GM18519 (cell line): Measurements from ENCODE around the gene XCL2.

Source experiments
- ATAC-seq: cut with Tn5 transposase; IDR thresholded peaks from one replicate; pipeline ENCODE4 v1.9.1; 2021; ENCODE audit warnings: mild to moderate bottlenecking, moderate library complexity; ENCODE audit not compliant: unreplicated experiment, low FRiP score

The XCL2 gene

DNA sequence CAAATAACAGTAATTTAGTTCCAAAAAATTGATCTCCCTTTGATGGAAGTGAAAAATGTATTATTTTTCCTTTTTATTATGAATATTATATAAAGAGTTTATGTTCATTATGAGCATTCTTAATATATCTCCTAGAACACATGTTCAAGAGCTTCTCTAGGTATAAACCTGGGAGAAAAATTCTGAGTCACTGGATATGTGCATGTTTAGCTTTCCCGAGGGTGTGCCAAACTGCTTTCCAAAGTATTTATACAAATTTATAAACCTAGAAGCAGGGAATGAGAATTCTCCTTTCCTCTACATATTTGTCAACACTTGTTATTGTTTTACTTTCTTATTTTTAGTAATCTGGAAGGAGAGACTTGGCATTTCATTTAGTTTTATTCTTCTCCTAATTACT, 25.0 kb downstream of the XCL2 start:
- ATAC-seq: no peak

DNA sequence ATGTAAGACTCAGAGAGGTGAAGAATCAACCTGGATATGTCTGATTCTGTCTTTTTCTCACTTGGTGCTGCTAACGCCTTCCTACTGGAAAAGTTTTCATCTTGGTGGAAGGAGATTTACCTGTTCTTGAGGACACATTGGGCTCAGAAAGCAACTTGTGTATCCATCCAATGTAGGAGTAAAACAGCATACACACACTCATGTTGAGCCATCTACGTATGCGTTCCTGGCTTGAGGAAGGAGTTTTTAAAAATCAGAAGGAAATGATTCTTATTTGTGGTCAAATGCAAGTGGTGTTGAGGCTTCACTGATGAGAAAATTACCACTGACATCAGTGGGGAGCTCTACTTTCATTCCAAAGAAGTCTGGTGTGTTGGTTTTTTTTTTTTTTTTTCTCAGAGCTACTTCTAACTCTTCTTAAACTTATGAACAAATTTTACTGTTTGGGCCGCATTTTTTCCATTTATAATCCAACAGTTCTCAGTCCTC, 25.6 kb downstream of the XCL2 start:
- no peak for ATAC-seq

DNA sequence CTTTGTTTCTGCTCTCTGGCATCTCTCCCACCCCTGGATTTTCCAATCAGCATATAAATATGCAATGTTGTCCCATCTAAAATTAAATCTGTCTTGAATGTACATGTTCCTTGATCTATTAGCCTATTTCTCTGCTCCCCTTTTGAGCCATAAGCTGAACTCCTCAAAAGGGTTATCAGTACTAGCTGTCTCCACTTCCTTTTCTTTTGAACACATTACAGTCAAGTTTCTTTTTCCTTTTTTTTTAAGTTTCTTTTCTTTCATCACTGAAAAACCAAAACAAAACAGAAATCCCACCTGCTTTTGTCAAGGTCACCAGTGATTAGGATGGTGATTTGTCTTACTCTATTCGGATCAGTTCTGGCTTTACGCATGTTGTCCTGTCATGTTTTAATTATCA, 29.3 kb downstream of the XCL2 start:
- ATAC-seq: no peak

DNA sequence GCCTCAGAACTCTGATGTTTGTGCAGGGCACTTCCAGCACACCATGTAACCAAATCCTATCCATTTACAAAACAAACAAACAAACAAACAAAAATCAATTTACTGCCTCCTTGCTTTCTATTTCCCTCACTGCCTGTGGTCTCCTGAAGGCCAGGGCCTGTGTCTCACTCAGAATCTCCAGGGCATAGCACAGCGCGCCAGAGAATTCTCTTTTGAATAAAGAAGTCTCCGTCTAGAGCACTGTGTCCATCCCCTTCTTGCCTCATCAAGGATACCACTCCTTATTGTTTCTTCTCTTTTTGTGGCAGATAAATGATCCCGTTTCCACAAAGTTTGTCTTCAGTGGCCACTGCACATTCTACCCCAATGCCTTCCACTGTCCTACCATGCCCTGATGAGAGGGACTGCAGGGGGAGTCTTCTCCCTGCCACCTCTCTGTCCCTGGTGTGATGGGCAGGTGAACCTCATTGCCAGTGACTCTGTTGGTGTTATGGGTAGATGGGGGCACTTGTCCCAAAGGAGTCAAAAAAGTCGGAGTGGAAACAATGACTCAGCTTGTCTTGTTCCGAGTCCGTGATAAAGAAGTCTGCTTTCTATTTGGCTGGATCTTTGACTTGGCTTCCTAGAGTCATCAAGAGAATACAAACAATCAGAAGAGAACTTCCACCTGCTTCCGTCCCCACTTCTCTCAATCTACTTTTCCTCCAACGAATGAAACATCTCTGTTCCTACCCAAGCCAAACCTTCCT, 30.0 kb downstream of the XCL2 start:
- ATAC-seq: no peak

DNA sequence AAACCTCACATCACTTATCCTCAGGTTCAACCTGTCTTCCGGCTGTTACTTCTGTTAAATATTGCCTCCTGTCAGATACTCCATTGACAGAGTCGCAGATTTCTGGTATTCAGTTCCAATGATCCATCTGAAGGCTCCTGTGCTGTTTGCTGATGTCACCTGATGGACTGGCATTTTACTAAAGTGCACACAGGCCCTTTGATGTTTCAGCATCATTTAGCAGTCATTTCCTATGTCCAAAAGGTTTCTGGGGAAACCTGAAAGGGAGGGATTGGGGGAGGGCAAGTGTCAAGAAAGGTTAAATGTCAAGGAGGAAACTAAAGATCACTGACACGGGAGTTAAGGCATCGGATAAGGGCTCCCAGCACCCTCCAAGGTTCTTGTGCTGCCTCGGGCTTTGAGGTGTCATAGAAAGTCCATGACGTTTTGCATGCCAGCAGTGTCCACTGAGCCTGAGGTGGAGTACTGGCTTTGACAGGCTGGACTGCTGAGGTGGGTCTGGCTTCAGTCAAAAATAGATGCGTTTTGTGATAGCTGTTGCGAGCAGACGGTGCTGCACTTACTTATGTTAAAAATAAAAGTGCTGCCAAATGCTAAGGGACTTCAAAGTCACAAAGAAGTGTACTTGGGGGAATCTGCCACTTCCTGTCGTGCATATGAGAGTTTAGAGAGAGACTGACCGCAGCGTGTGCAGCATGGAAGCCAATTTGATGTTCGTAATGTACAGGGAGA, 30.8 kb downstream of the XCL2 start:
- no peak for ATAC-seq

DNA sequence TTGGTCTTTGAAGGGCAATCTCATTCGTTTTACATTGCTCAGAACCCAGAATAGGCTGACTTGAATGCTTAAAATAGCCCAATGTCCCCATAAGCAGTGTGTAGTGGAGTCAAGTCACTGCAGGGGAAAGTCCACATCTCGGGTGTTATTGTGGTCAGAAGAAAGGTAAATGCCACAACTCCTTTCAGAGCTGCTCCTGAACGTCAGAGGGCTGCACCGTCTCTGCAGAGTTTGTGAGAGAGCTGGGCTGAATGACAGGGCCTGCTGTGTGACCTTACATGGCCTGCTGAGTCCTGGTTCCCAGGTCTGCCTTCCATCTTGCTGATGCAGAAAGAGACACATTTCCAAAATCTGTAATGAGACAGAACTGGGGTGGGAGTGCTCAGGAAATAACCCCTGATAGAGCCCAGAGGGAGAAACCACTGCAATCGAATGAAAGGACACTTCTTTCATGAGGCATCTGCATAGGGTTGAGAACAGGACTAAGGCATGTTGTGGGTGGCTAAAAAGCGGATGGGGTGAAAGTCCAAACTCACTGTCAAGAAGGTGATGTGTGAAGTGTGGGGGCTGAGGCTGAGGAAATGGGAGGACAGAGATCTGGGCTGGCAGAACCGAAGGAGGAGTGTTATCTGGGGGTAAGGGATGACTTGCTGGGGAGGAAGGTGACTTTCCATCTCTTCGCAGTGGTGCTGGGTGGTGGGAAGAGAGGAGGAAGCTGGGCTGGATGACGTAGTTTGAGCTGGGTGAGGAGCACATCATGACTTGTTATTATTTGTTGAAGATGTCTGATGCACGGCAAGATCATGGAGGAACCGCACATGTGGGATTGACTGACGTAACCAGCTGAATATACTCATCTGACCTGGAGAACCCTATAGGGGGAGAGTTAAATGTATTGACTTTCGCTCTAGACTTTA, 33.7 kb downstream of the XCL2 start:
- peak; percentile 58 for ATAC-seq

DNA sequence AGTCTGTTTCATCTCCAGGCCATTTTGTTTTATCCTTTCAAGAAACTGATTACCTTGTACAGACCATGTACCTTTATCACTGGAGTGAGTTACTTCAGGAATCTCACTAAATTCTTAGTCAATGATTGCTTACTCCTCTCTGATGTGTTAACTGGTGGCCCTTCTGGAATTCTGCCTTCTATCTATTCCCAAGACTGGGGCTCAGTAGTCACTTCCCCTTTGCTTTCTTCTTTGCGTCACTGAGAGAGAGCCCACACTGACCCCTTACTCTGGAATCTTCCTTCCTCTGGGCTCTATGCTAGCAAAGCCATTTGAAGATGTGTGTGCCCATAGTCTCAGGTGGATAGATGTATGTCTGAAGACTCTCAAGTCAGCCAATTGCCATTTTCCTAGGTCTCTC, 34.6 kb downstream of the XCL2 start:
- ATAC-seq: no peak

DNA sequence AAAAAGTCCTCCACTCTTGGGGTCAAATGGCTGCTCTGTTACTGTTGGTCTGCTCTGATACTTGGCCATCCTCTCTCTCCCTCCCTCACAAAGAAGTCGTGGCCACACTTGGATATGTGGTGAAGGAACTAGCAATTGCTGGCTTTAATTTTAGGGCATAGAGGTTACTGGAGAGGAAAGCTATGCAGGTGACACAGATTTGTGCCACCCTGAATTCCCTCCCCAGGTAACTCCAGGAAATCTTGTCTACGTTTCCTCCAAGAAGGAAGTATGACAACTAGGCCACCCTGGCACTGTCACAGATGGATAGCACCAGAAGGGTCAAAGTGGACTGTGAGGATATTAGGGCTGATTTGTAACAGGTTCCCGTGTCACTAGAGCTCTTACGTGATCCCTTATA, 36.0 kb downstream of the XCL2 start:
- no peak for ATAC-seq

DNA sequence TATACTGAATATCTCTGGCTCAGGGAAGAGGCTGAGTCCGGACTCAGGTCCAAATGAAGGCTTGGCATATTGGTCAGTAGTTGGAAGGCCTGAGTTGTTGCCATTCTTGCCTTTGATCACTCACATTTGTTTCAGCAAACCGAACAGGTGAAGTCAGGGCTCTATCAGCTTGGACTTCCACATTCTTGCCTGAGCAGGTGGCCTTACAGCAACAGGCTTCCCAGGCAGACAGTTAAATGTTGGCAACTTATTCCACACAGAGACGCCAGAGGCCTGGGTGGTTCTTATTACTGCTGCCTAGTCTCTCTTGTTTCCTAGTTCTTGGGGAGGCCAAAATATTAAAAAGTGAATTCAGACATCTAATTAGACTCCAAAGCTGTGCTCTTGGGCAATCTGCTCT, 36.6 kb downstream of the XCL2 start:
- no peak for ATAC-seq

DNA sequence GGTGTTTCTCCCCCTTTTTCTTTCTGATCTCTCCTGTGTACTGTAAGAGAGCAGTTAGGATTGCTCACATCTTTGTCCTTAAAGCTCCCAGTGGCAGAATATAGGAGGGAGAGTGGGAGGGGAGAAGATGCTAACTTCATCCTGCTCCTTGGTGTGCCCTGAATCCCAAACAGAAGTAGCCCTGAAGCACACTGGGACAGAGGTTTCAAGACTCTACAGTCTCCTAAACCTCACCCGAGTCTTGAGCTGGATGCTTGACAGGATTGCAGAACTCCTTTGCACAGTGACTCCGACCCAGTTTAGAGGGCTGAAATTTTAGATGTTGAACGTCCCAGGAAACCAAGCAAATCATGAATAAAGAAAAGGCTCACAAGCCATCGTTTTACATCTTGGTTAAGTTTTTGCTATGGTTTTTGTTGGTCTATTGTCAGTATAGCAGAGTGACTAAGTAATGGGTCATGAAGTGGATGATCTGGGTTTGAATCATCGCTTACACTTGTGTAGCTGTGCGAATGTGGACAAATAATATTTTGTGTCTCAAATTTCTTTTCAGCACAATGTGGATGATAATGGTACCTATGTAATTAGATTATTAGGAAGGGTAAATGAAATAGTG, 37.5 kb downstream of the XCL2 start:
- ATAC-seq: no peak

DNA sequence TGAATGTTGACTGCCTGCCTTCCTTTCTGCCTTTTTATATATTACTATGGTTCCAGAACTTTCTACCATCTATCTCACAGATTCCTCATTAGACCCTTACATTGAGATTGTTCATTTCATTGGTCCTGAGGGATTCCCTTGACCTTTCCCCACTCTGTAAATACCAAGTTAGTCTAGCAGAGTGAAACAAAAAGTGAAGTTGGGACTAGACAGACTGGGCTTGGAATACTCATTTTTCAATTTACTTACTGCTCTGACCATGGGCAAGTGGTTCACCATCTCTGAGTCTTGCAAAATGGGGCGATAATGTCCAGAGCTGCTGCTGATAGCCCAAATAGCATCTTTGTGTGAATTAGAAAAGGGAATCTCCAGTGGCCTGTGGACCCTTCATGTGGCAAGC, 38.8 kb downstream of the XCL2 start:
- no peak for ATAC-seq

DNA sequence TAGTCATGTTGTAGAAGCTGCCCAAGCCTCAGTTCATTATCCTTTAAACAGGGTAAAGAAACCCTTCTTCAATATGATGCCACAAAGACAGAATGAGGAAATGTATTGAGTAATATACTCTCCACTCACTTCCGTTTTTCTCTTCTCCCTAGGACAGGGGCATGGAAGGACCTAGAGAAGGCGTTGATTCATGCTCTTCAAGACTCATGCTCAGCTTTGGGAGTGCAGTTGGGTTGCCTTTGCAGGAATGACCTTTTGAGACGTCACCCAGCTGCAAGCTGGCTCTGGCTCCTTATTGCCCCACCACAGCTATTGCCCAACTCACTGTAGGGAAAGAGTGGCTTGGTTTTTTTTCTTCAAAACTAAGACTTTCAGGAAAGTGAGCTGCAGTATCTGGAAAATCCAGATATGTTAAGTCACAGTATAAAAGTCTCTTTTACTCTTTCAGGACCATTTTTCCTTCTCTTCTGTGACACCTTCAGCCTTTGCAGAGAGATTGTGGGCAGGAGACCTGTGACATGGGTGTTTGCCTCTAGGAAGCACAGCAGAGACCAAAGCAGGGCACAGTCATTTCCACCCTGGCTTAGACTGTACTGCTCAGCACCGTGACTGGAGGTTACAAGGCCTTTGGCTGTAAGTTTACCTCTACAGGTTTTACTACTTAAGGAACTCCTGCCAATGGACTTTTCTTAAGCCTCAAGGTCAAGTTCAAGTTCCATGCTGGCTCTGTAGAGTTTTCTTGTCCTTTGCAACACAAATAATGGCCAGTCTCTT, 39.5 kb downstream of the XCL2 start:
- ATAC-seq: peak; percentile 63

DNA sequence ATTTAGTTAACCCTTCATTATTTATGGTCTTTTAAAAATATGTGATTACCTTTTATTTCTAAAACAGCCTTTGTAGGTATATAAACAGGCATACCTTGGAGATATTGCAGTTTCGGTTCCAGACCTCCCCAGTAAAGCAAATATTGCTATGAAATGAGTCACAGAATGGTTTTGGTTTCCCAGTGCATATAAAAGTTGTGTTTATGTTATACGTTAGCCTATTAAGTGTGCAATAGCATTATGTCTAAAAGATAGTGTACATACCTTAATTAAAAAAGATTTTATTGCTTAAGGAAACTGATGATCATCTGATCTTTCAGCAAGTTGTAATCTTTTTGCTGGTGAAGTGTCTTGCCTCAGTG, 44.1 kb downstream of the XCL2 start:
- ATAC-seq: no peak

DNA sequence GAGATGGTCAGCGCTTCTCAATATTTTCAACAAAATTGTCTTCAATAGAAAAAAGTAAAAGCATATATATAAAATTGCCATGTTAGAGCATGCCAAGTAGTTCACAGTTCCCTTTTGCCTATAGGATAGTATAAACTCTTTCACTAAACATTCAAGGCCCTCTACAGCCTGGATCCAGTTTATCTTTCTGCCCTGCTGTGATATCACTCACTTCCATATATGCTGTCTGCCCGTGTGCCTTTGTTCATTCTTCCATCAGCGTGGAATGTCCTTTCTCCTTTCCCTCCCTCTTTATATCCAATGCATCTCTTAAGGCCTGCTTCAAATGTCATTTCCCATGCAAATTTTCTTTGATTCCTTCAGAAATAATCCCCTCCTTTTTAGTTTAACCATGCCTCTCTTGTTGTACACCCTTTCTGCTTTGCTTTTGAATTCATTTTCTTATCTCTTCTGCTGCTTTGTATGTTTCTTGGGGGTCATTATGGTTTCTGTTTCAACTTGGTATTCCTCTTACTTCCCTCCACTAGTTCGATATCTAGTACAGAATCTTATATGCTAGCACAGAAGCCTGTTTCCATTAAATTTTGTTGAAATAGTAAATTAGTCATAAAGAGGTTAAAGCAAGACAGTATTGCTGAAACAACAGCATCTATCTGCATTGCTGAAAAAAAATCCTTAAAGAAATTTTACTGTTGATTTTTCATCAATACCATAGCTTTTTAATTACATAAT, 44.7 kb downstream of the XCL2 start:
- no peak for ATAC-seq

DNA sequence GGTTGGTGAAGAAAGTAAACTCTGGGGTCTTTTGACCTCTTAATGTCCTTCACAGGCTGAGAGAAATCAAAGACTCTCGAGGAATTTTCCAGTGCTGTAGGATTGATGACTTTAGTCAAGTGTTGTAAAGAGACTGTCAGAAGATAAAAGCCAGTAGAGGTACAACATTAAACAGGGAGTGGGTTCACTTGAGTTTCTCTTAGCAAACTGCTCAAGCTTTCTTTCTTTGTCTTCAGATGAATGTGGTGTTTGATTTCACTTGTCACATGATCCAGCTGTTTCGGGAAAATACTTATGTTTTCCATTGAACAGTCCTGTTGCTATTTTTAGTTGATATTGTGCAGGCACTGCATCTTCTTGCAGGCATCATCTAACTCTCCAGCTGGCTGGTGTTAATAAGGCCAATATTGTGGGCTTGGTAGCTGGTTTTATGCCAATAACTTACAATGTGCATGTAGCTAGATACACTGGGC, 45.6 kb downstream of the XCL2 start:
- no peak for ATAC-seq

DNA sequence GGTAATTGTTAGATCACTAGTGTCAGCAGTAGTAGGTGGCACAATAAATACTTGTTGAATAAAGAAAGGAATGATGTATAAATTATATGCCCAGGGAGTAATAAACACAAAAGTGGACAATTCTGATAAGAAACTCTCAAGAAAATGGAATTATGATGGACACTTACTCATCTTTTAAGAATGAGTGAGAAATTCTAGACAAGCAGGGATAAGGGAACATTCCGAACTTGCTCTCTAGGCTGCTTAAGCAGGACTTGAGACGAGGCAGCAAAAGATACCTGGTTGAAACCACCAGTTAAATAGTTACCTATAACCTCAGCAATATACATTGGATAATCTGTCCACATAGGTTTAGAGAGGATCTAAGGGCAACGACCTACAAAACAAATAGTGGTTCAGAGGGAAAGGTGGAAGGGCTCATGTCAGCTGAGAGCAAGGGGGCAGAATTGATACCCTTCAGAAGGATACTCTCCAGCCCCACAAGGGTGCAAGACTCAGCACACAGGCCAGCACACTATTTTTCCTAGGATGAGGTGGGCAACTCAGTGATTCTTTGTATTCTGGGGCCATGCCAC, 46.3 kb downstream of the XCL2 start:
- ATAC-seq: no peak

DNA sequence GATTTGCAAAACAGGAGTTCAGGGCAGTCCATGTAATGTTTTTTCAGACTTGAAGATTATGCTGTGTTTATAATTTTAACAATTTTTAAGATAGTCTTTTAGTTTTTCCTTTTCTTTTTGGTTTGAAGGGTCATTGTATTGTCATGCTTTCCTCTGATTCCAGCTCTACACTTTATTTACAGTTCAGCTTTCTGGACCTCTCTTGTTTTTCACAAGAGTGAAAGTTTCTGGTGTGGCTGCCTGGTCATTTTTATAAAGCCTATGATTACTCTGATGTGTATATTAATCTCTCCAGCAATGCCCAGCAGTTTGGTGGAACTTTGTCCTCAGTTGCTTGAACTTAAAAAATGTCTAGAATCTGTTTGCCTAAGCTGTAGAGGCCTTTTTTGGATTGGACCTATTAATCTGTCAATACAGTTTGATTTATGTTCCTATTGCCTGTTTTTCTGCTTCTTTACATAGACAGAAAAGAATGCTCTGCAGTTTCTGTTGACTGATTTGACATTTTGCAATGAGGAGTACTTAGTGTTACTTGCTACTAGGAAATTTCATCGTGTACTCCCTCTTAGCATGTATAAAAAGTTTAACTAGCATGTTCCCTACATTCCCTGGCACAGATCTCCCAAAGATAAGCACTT, 52.2 kb downstream of the XCL2 start:
- no peak for ATAC-seq
